Choroid plexus epithelial cell (primary cell): Measurements from ENCODE around the gene BBC3.
A peak's percentile ranks its signal among the peaks of the same experiment; 100 is the strongest.
"Not testable (repeated sequence)": the region's sequence is repeated elsewhere in the genome, so short reads cannot be mapped to it uniquely, and the experiment has no call there.

Source experiments
- DNase-seq: peaks from one replicate; pipeline ENCODE4 v3.0.0-alpha.2; 2010; ENCODE audit warnings: low read depth
- H3K4me3 ChIP-seq: 2 replicates; pipeline ENCODE4 v1.5.1; 2011; ENCODE audit warnings: low read depth, mild to moderate bottlenecking, control low read depth, low read length, moderate library complexity
- CTCF ChIP-seq: conservative IDR thresholded peaks from 2 replicates; pipeline ENCODE4 v1.5.1; 2011; ENCODE audit warnings: low read depth, mild to moderate bottlenecking, control low read depth, inconsistent platforms, low read length, moderate library complexity

BBC3 gene

GRCh38 chr19:47230921-47231214 is at the start of gene BBC3:
TSS of gene BBC3 (minus strand) at chr19:47231199. CDS start at chr19:47228431, 2,768 bp downstream.
- H3K4me3 ChIP-seq = peak within 1 kb of the TSS; percentile 97
- TF ChIP-seq CTCF = no peak
- no peak for DNase-seq

DNA sequence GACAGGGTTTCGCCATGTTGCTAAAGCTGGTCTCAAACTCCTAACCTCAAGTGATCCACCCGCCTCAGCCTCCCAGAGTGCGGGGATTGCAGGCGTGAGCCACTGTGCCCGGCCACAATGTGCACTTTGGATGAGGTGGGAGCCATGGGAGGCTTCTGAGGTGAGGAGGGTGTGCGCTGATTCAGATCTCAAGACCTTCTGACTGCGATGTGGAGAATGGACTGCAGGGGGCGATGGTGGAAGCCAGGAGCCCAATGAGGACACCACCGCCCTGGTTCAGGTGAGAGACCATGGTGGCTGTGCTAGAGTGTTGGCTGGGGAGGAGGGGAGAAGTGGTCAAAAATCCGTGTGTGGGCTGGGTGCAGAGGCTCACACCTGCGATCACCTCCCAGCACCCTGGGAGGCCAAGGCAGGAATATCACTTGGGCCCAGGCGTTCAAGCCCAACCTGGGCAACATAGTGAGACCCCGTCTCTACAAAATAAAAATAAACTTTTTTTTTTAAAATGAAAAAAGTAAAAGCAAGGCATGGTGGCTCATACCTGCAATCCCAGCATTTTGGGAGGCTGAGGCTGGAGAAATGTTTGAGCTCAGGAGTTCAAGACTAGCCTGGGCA is 49.3 kb upstream of the BBC3 start:
- DNase-seq = peak; percentile 30
- TF ChIP-seq CTCF = peak; percentile 62
- no peak overlapping the region for H3K4me3 ChIP-seq

- H3K4me3 ChIP-seq, DNase-seq: not testable (repeated sequence)
Observed at GRCh38 chr19:47276513-47276912, 45.5 kb upstream of the BBC3 start.

- TF ChIP-seq CTCF = no peak
- peak; percentile 53 for DNase-seq
- H3K4me3 ChIP-seq = peak overlapping the region; percentile 56
Observed at GRCh38 chr19:47275791-47276461, 44.9 kb upstream of the BBC3 start.

GRCh38 chr19:47274891-47275761 is 44.1 kb upstream of the BBC3 start:
- no peak for TF ChIP-seq CTCF
- DNase-seq = peak; percentile 28

DNA sequence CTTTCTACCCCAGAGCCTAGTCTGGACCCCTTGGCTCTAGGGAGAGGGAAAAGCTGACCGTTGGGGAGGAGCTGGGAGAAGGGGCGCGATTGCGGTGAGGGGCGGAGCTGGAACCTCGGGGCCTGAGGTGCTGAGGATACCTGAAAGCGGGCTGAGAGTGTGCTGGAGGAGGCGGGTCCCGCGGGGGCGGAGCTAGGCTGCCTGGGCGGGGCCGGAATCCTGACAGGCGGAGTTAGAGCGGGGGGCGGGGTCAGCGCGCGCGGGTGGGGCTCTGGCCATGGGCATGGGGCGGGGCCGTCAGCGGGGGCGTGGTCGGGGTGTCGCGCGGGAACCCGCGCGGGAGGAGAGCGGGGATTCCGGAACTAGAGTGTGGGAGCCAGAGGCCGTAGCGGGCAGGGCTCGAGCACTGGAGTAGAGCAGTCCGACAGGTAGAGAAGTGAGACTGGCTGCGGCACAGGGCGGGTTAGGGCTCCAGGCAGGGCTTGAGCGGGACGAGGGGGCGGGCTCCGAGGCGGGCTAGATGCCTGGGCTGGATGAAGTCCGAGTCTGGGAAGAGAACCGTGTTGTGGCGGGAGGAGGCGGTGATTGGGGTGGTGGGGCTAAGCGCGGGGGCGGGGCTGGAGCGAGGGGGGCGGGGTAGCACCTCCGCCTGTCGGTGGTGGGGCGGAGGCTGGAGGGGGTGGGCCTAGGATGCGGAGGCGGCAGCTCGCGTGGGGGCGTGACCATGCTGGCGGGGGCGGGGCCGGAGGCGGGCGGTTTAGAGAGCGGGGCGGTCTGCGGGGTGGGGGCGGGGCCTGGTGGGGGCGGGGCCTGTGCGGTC is 43.3 kb upstream of the BBC3 start, which contains the start of gene INAFM1:
Gene INAFM1 (plus strand): TSS at position 815 of the 820 bp plus-strand sequence. CDS start 35 bp downstream, outside the sequence.
- peak; percentile 97 for DNase-seq

More at GRCh38 chr19:47274891-47275761, 44.1 kb upstream of the BBC3 start:
- peak overlapping the region; percentile 56 for H3K4me3 ChIP-seq

More for the DNA sequence above, 43.3 kb upstream of the BBC3 start, which contains the start of gene INAFM1:
- peak within 1 kb of the TSS; percentile 79 for H3K4me3 ChIP-seq
- no peak for TF ChIP-seq CTCF
